H9 (cell line): ENCODE data around the gene CCM2. TPM values are rescaled to one million over a fixed set of nuclear protein-coding genes. Genes with fewer than 3 reads are reported as not detected.

Source experiments
- DNase-seq: peaks from one replicate; pipeline ENCODE4 v3.0.0-alpha.2; 2017
- H2AFZ ChIP-seq: one replicate; pipeline ENCODE4 v1.6.1; 2013; ENCODE audit warnings: mild to moderate bottlenecking, low read length, control low read depth, moderate library complexity
- H2AK5ac ChIP-seq: 2 replicates; pipeline ENCODE4 v1.6.1; 2013; ENCODE audit warnings: low read length, control low read depth, mixed read lengths; ENCODE audit not compliant: insufficient read length
- H2BK120ac ChIP-seq: one replicate; pipeline ENCODE4 v1.6.1; 2013; ENCODE audit warnings: low read depth, mild to moderate bottlenecking, low read length, control low read depth, inconsistent platforms; ENCODE audit not compliant: poor library complexity, severe bottlenecking
- H2BK12ac ChIP-seq: 2 replicates; pipeline ENCODE4 v1.6.1; 2013; ENCODE audit warnings: low read length, control low read depth, mixed read lengths, low read depth; ENCODE audit not compliant: insufficient read length
- H2BK15ac ChIP-seq: 2 replicates; pipeline ENCODE4 v1.6.1; 2013; ENCODE audit warnings: low read depth, low read length, control low read depth
- H2BK20ac ChIP-seq: one replicate; pipeline ENCODE4 v1.6.1; 2013; ENCODE audit warnings: low read depth, mild to moderate bottlenecking, low read length, control low read depth, inconsistent platforms; ENCODE audit not compliant: poor library complexity, severe bottlenecking
- H2BK5ac ChIP-seq: 2 replicates; pipeline ENCODE4 v1.6.1; 2013; ENCODE audit warnings: low read length, control low read depth, mixed read lengths; ENCODE audit not compliant: insufficient read length
- H3K14ac ChIP-seq: 2 replicates; pipeline ENCODE4 v1.6.1; 2013; ENCODE audit warnings: low read length, control low read depth; ENCODE audit not compliant: insufficient read depth
- H3K18ac ChIP-seq: 2 replicates; pipeline ENCODE4 v1.6.1; 2013; ENCODE audit warnings: low read depth, mild to moderate bottlenecking, mixed read lengths, low read length, control low read depth; ENCODE audit not compliant: insufficient read length
- H3K23ac ChIP-seq: 2 replicates; pipeline ENCODE4 v1.6.1; 2013; ENCODE audit warnings: low read length, control low read depth, mixed read lengths, low read depth; ENCODE audit not compliant: insufficient read length
- H3K23me2 ChIP-seq: 2 replicates; pipeline ENCODE4 v1.6.1; 2013; ENCODE audit warnings: low read depth, mild to moderate bottlenecking, mixed read lengths, low read length, control low read depth; ENCODE audit not compliant: insufficient read length, poor library complexity, severe bottlenecking
- H3K27ac ChIP-seq: 2 replicates; pipeline ENCODE4 v1.5.1; 2013; ENCODE audit warnings: low read length, control low read depth, mixed read lengths, low read depth; ENCODE audit not compliant: insufficient read length
- H3K27me3 ChIP-seq: 2 replicates; pipeline ENCODE4 v1.6.1; 2013; ENCODE audit warnings: low read length, control low read depth, inconsistent platforms; ENCODE audit not compliant: insufficient read depth
- H3K4ac ChIP-seq: 2 replicates; pipeline ENCODE4 v1.6.1; 2013; ENCODE audit warnings: low read depth, mild to moderate bottlenecking, control low read depth, inconsistent platforms, low read length, moderate library complexity
- H3K4me1 ChIP-seq: 2 replicates; pipeline ENCODE4 v1.6.1; 2013; ENCODE audit warnings: low read length, control low read depth, inconsistent platforms; ENCODE audit not compliant: insufficient read depth
- H3K4me2 ChIP-seq: 2 replicates; pipeline ENCODE4 v1.6.1; 2013; ENCODE audit warnings: low read length, control low read depth, mixed read lengths; ENCODE audit not compliant: insufficient read length, insufficient read depth
- H3K56ac ChIP-seq: 2 replicates; pipeline ENCODE4 v1.6.1; 2013; ENCODE audit warnings: low read depth, mild to moderate bottlenecking, mixed read lengths, low read length, control low read depth; ENCODE audit not compliant: insufficient read length
- H3K79me1 ChIP-seq: 2 replicates; pipeline ENCODE4 v1.6.1; 2013; ENCODE audit warnings: low read depth, mild to moderate bottlenecking, moderate library complexity, low read length, control low read depth, inconsistent platforms; ENCODE audit not compliant: insufficient read depth, poor library complexity, severe bottlenecking
- H3K79me2 ChIP-seq: 2 replicates; pipeline ENCODE4 v1.6.1; 2013; ENCODE audit warnings: low read length, control low read depth, inconsistent platforms; ENCODE audit not compliant: insufficient read depth
- H3K9ac ChIP-seq: 2 replicates; pipeline ENCODE4 v1.6.1; 2013; ENCODE audit warnings: low read length, control low read depth, mixed read lengths; ENCODE audit not compliant: insufficient read length; ENCODE audit errors: extremely low read depth
- H3K9me3 ChIP-seq: one replicate; pipeline ENCODE4 v1.6.1; 2013; ENCODE audit warnings: low read depth, low read length, inconsistent platforms; ENCODE audit not compliant: control insufficient read depth
- H3T11ph ChIP-seq: one replicate; pipeline ENCODE4 v1.6.1; 2013; ENCODE audit warnings: mild to moderate bottlenecking, low read length, control low read depth, inconsistent platforms
- H4K20me1 ChIP-seq: one replicate; pipeline ENCODE4 v1.6.1; 2013; ENCODE audit not compliant: control insufficient read depth, insufficient read length, insufficient read depth
- H4K5ac ChIP-seq: 2 replicates; pipeline ENCODE4 v1.6.1; 2013; ENCODE audit warnings: low read depth, mild to moderate bottlenecking, mixed read lengths, low read length, control low read depth; ENCODE audit not compliant: insufficient read length
- H4K8ac ChIP-seq: replicated peaks from 2 replicates; pipeline ENCODE4 v1.6.1; 2013; ENCODE audit warnings: low read length, control low read depth, mixed read lengths, low read depth; ENCODE audit not compliant: insufficient read length
- H4K91ac ChIP-seq: 2 replicates; pipeline ENCODE4 v1.6.1; 2013; ENCODE audit warnings: low read depth, mild to moderate bottlenecking, moderate library complexity, mixed read lengths, low read length, control low read depth; ENCODE audit not compliant: insufficient read length
- H3K27ac Mint-ChIP-seq, 3 experiments: 2 replicates in 2 of 3; 3 replicates in 1 of 3; pipeline ENCODE4 v1.8.0; 2020 to 2021; ENCODE audit warnings: mixed read lengths in 3 of 3, mild to moderate bottlenecking in 1 of 3, moderate library complexity in 1 of 3
- H3K27me3 Mint-ChIP-seq: 2 replicates; pipeline ENCODE4 v1.8.0; 2021; ENCODE audit warnings: low read depth, mild to moderate bottlenecking, moderate library complexity, mixed read lengths
- H3K36me3 Mint-ChIP-seq, 3 experiments: 2 replicates in 2 of 3; 3 replicates in 1 of 3; pipeline ENCODE4 v1.8.0; 2020 to 2021; ENCODE audit warnings: low read depth in 3 of 3, mixed read lengths in 3 of 3; ENCODE audit not compliant: insufficient read depth in 1 of 3
- H3K4me1 Mint-ChIP-seq, 2 experiments: 2 replicates each; pipeline ENCODE4 v1.8.0; 2020; ENCODE audit warnings: mixed read lengths in 2 of 2
- H3K4me3 Mint-ChIP-seq, 2 experiments: 2 replicates in 1 of 2; 3 replicates in 1 of 2; pipeline ENCODE4 v1.8.0; 2020 to 2021; ENCODE audit warnings: mild to moderate bottlenecking in 2 of 2, mixed read lengths in 2 of 2, moderate library complexity in 1 of 2
- H3K9me3 Mint-ChIP-seq, 2 experiments: 2 replicates in 1 of 2; 3 replicates in 1 of 2; pipeline ENCODE4 v1.8.0; 2020; ENCODE audit warnings: mild to moderate bottlenecking in 2 of 2, mixed read lengths in 2 of 2, moderate library complexity in 1 of 2
- CTCF ChIP-seq: fragments of 200-600 bp; sonication (generic); conservative IDR thresholded peaks from 3 replicates; pipeline ENCODE4 v1.8.0; 2021; ENCODE audit warnings: antibody characterized with exemption, mild to moderate bottlenecking
- WGBS: extraction: QIAGEN DNeasy Blood & Tissue Kit; methylation state at CpG from one replicate; pipeline ENCODE4 v1.1.7; 2013; ENCODE audit warnings: missing lambda C conversion rate, low lambda C conversion rate, mixed read lengths; ENCODE audit not compliant: insufficient read length; ENCODE audit errors: extremely low coverage; 5-methylcytosine and 5-hydroxymethylcytosine counted together
- total RNA-seq: library from RNA; stranded (reverse); gene quantifications from 2 replicates; pipeline ENCODE4 v1.2.1, GENCODE V29; 2021

Gene CCM2
- total RNA-seq, 1 experiment from 2014 or later = 30.4 TPM

GRCh38 chr7:44977959-44978335 lies 22.1 kb upstream of the CCM2 start:
- Histone ChIP-seq H3K18ac (no peak overlapping the region), H3K4me2 (no peak overlapping the region), H3K79me1 (no peaks in the 10 kb centered on the region), H2AFZ (no peak overlapping the region), H3T11ph (no peak overlapping the region), H2AK5ac (no peak overlapping the region), H3K79me2 (no peaks in the 10 kb centered on the region), H3K9ac (no peak overlapping the region), H3K9me3 (no peaks in the 10 kb centered on the region), H3K23ac (no peak overlapping the region), H4K20me1 (no peaks in the 10 kb centered on the region), H2BK15ac (no peak overlapping the region), H3K4ac (no peak overlapping the region), H3K56ac (no peak overlapping the region), H3K4me1 (no peaks in the 10 kb centered on the region), H4K91ac (no peak overlapping the region), H2BK120ac (no peak overlapping the region), H3K23me2 (no peaks in the 10 kb centered on the region), H2BK5ac (no peak overlapping the region), H3K14ac (no peak overlapping the region), H2BK12ac (no peak overlapping the region), H3K27ac (no peak overlapping the region), H4K8ac (no peak overlapping the region), H4K5ac (no peak overlapping the region), H3K27me3 (no peaks in the 10 kb centered on the region), H2BK20ac (no peak overlapping the region)
- Mint-ChIP-seq H3K27me3 (no peaks in the 10 kb centered on the region), H3K4me1 (no peaks in the 10 kb centered on the region), H3K4me3 (no peak overlapping the region), H3K27ac (0 out of 7 replicates have a peak overlapping the region, but pooled peaks of 1 of the 3 experiments have one; percentile 40), H3K36me3 (peaks cover 6 to 44% (median 6%) of the 10 kb centered on the region in 3 experiments), H3K9me3 (no peaks in the 10 kb centered on the region; a peak in 1 of 5 replicates)
- TF ChIP-seq CTCF = no peak
- no CpG with 5 or more reads among the region's 6 CpGs for WGBS
- no peak for DNase-seq
